Activated CD8-positive, alpha-beta memory T cell treated with anti-CD3 and anti-CD28 coated beads, Interleukin-2, amount 50 U/mL, for 1 hour (primary cell): Measurements from ENCODE around the gene FXYD7.
A peak's percentile ranks its signal among the peaks of the same experiment; 100 is the strongest.
"Not testable (repeated sequence)": the region's sequence is repeated elsewhere in the genome, so short reads cannot be mapped to it uniquely, and the experiment has no call there.

Experiments
- DNase-seq: peaks from one replicate; pipeline ENCODE4 v3.0.0-alpha.2; 2020; ENCODE audit errors: extremely low read depth

Gene FXYD7

DNA sequence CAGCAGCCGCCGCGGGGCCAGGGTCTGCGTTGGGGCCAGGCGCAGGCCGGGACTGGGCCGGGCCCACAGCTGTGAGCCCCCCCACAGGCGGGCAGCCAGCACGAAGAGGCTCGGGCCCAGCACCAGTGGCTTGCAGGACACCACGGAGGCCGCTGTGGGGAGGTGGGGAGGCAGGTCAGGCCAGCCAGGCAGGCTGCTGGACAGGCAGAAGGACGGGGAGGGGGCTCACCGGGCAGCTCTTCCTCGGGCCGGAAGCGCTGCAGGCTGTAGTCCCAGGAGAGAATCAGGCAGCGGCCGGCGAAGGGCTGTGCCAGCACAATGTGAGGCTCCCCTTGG lies 16.5 kb upstream of the FXYD7 start:
- no peak for DNase-seq

DNA sequence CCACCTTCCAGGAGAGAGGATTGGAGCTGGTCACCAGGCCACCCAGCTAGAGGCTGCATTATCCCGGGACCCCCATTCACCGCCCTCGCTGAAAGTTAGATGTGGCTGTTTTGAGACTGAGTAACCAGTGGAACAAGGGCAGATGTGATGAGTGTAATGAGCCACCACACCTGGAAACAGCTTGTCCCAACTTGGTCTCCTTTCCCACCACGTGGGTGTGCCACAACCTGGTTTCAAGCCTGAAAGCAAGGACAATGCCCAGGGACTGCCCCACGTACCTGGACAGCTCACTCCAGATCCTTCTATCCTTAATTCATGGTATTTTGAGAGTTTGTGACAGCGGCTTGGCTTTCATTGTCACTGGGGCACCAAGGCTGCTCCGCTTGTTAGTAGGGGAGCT lies 15.2 kb upstream of the FXYD7 start:
- DNase-seq = no peak

DNA sequence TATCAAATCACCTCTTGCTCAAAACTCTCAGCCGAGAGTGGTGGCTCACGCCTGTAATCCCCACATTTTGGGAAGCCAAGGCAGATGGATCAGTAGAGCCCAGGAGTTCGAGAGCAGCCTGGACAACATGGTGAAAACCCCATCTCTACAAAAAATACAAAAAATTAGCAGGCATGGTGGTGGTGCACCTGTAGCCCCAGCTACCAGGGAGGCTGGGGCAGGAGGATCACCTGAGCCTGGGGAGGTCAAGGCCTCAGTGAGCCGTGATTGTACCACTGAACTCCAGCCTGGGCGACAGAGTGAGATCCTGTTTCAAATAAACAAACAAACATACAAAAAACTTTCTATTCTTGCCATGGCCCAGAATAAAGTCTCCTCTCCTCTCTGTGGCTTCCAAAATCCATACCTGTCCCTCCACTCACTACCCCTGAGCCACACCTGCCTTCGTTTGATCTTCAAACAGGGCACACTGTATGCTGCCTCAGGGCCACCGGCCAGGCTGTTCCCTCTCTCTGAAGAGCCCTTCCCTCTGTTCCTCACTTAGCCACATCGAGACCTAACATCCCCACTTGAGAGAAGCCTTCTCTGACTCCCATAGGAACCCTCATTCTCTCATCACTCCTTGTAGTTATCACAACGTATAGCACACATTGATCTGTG lies 14.5 kb upstream of the FXYD7 start:
- DNase-seq = no peak

DNA sequence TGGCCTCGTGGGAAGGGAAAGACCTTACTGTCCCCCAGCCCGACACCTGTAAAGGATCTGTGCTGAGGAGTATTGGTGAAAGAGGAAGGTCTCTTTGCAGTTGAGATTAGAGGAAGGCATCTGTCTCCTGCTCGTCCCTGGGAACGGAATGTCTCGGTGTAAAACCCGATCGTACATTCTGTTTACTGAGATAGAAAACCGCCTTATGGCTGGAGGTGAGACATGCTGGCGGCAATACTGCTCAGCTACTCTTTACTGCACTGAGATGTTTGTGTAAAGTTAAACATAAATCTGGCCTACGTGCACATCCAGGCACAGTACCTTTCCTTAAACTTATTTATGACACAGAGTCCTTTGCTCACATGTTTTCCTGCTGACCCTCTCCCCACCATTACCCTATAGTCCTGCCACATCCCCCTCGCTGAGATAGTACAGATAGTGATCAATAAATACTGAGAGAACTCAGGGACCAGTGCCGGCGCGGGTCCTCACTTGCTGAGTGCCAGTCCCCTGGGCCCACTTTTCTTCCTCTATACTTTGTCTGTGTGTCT lies 13.3 kb upstream of the FXYD7 start:
- DNase-seq = not testable (repeated sequence)

DNA sequence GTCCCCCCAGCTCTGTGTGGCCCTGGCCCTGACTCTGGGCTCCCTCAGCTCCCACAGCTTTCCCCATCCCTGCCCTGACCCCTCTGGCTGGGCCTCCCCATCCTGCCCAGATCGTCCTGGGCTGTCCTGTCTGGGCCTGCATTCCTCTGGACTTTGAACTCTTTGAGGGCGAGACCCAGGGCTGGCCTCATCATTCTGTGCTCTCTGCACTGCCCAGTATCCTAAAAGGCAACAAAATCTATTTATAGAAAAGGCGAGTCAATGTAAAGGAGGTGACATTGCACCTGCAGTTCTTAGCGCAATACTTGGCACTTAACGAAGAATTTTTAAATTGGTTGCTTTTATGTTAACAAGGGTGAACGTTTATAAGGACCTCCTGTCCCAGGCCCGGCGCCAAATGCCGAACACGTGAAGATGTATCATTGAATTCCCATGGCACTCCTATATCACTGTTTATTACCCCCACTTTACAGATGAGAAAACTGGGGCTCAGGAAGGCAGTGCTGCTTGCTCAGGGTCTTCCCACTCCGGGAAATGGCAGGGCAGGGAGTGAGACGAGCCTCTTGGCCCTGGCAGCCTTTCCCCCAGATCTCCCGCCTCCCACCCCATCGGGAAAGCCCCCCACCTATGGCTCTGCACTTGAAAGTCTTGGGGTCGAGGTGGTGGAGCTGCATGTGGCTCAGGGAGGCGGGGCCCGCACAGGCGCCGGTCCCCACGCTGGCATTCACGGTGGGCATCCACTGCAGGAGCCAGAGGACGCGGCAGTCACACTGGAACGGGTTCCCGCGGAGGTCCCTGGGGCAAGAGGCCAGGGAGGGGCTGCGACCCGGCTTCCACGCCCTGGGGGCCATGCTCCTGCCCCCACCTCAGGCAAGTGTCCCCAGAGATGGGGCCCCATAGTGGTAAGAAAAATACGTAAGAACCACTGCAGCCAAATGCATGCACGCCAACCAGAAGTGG lies 12.0 kb upstream of the FXYD7 start:
- DNase-seq = no peak

DNA sequence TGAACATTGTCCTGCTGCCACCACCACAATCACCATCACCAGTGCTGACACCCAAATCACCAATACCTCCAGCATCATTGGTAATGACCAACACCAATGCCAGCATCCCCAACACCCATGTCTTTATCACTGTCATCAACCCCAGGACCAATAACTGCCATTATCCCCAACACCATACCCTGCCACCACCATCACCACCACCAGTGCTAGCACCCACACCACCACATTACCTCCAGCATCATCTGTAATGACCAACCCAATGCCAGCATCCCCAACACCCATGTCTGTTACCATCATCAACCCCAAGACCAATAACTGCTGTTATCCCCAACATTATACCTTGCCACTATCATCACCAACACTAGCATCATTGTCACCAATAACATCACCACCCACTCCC lies 10.8 kb upstream of the FXYD7 start:
- DNase-seq = no peak

DNA sequence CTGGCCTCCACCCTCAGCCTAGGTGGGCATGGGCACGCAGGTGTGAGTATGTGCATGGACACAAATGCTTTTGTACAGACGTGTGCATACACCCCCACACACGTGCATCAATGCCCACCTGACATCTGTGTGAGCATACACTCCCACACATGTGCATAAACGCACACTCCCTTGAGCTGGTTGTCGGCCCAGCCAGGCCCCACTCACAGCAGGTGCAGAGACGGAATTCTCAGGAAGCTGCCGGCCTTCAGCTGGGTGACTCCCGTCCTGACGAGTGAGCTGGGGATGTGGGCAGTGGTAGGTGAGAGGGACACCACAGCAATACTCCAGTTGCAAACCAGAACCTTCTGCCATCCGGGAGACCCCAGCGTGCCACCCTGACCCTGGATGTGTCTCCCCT lies 9.2 kb upstream of the FXYD7 start:
- no peak for DNase-seq

DNA sequence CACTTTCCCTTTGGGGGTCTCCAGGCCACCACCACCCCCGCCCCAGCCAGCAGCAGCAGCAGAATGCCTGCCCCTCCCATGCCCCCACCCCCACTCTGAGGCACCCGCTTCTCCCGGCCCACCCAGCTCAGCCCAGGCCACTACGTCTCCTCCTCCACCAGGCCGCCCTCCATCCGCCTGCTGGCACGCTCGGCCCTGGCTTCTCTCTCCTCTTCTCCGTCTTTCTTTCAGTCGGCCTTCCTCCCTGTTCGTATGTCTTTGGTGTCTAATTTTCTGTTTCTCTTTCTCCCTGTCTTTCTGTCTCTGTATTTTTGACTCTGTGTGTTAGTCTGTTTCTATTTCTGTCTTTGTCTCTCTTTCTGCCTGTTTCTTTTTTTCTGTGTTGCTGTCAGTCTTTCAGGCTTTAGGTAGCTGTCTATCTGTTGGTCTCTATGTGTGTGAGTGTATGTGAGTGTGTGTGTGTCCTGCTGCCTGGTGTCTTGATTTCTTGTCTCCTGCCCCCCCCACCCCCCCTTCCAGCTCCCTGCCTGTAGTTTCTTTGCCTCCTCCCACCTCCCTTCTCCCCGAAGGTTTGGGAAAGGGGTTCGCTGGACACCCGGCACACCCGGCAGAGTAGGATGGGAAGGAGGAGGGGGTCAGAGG lies 8.3 kb upstream of the FXYD7 start, which contains the start of gene LGI4:
TSS of gene LGI4 (minus strand) at position 459 of the 642 bp plus-strand sequence. CDS start at position 80, 379 bp downstream.
- DNase-seq = no peak

DNA sequence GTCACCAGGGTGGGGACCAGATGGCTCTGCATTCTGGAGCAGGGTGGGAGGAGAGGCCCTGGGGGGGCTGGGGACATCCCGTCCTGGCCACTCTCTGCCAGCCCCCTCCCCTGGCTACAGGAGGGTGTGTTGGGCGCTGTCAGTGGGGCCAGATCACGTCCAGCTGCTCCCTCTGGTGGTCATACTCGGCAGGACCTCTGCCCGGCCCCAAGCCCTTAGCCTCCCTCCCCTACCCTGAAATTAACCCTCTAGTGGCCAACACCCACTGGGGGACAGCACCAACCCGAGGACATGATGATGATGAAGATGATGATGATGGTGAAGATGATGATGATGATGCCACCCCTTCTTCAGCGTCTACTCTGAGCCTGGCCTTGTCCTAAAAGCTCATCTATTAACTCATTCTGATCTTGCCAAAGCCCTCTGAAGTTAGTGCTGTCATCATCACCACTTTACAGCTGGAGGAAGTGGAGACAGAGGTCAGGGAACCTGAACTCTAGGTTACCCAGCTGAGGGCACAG lies 7.6 kb upstream of the FXYD7 start:
- DNase-seq = no peak

DNA sequence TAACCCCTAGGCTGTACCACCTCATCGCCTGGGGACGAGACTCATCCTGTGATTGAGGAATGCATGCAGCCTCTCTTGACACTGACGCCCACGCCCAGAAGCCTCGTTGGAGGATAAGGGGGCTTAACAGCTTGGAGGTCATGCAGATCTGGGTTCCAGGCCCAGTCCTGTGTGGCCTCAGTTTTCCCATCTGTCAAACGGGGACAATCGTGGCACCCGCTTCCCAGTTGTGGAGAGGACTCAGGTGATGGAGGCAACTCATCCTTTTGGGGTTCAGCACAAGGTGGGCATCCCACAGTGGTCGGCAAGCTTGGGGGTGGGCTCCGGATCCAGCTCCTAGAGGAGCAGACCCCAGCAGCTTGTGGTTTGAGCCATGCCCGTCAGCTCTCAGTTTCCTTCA lies 6.8 kb upstream of the FXYD7 start:
- DNase-seq = no peak

DNA sequence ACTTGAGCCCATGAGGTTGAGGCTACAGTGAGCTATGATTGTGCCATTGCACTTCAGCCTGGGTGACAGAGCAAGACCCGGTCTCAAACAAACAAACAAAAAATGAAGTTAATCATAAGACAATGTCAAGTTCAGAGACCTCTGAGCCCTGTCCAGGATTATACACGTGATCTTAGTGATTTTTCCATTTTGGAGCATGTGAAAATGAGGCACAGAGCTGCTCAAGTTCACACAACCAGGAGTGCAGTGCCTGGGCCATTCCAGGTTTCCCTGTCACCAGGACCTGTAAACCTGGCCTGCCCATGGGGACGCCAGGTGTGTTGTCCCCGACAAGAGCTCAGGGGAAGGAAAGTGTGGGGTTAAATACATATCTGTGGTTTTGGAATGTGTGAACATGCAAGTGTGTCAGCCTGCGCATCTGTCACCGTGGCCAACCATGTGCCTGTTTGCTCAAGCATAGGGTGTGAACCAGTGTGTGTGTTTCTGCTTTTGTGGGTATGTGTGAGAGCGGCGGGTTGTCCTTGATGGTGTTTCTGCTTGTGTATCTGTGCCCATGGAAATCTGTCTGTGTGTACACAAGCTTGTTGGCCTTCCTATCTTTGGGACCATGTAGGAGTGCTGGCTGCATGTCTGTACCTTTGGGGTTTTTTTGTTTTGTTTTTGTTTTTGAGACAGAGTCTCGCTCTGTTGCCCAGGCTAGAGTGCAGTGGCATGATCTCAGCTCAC lies 5.9 kb upstream of the FXYD7 start:
- DNase-seq = no peak

DNA sequence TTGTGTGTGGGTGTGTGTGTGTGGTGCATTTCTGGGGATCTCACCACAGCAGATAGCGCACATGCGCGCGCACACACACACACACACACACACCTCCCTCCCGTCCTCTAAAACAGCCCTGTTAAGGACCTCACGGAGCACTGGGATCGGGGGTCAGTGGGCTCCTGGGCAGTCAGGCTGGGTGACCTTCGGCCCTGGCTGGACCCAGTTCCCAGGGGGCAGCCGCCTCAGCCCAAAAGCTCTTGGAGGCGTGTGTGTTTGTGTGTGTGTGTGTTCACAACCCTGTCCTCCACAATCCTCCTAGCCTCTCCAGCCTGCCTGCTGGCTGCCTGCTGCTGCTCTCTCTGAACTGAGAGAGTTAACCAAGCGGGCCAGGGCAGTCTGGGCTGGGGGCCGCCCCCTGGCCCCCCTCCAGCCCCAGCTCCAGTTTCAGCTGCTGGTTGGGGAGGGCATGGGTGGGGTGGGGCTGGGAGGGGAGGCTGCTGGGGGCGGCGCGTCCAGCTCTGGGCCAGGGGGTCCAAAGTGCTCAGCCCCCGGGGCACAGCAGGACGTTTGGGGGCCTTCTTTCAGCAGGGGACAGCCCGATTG lies 4.7 kb upstream of the FXYD7 start, which contains the start of gene FXYD1:
TSS of gene FXYD1 (plus strand) at position 520 of the 588 bp plus-strand sequence. CDS start 1,256 bp downstream, outside the sequence.
- DNase-seq = no peak

DNA sequence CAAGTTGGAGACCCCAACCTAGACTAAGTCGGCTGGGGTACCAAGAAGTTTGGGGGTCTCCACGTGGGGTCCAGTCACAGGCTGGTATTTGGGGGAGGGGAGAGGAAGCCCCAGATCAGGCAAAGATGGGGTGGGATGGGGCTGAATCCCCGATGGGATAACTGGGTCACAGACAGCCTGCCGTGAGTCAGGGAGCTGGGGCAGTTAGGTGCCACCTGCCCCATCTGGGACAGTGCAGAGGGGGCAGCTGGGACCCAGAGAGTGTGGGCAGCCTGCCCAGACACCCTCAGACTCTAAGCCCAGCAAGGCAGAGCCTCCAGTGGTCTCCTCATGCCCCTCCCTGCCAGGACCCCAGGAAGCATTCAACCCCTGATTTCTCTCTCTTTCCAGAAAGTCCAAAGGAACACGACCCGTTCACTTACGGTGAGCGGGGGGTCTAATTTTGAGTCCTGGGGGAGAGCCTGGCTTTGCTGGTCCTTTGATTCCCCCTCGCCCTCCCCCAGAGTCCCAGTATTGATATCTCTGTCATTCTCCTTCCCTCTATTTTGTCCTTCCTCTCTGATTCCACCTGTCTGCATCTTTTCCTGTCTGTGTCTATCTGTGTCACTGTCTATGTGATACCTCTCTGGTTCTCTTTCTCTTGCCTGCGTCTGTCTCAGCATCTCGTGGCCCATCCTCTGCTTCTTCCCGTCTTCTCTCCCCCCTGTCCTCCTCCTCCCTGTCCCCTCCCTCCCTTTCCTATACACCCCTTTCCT lies 2.7 kb upstream of the FXYD7 start:
- no peak for DNase-seq

DNA sequence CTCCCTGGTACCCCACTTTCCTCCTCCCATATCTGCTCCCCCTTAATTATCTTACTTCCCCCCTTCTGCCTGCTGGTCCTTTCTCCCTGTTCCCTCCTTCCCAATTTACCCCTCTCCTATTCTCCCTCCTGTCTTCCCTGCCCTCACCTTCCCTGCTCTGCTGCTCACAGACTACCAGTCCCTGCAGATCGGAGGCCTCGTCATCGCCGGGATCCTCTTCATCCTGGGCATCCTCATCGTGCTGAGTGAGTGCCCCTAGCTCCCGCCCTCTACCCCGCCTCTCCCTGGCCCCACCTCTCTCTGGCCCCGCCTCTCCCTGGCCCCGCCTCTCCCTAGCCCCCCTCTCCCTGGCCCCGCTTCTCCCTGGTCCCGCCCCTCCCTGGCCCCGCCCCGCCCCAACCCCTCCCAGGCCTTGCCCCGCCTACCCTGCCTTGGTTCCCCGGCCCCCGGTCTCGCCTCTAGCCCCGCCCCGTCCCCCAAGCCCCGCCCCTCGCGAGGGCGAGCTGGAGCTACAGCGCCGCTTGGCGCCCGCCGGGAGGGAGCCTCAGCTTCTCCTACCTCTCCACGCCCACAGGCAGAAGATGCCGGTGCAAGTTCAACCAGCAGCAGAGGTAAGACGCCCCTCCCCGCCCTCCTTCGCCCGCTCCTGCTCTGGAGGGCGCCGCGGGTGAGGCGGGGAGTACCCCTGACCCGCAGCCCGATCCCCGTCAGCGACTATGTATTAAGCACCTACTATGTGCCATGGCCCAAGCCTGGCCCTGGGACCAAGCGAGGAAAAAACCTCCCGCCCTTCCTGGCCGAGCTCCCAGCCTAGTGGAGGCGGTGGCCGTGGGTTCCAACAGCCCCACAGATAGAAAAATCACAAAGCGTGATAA lies 1.9 kb upstream of the FXYD7 start:
- DNase-seq = peak; percentile 78

DNA sequence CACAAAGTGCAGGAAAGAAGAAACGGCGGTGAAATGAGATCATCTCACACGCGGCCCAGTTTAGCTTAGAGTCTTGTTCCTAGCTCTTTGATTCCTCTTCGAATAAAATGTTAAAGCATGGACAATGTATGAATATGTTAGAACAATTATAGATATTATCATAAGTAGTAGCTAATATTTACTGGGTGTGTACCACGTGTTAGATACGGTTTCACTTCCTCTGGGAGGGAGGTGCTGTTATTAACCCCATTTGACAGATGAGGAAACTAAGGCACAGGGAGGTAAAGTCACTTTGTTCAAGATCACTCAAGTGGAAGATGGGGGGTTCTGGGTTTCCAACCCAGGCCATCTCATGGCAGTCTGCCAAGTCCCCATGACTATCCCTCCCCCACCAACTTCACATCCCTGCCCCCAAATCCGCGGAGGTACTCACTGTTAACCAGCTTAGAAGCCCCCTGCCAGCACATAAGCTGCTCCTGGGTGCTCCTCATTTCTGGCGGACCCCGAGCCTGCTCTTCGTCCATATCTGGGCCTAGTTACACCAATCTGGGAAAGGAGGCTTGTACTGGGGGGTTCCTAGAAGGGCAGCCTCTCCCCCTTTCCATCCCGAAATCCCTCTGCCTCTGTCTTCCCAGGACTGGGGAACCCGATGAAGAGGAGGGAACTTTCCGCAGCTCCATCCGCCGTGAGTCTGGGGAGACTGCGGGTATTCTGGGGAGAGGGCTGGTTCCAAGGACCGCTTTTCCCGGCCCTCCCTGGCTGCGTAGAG lies 1.0 kb upstream of the FXYD7 start:
- DNase-seq = no peak

DNA sequence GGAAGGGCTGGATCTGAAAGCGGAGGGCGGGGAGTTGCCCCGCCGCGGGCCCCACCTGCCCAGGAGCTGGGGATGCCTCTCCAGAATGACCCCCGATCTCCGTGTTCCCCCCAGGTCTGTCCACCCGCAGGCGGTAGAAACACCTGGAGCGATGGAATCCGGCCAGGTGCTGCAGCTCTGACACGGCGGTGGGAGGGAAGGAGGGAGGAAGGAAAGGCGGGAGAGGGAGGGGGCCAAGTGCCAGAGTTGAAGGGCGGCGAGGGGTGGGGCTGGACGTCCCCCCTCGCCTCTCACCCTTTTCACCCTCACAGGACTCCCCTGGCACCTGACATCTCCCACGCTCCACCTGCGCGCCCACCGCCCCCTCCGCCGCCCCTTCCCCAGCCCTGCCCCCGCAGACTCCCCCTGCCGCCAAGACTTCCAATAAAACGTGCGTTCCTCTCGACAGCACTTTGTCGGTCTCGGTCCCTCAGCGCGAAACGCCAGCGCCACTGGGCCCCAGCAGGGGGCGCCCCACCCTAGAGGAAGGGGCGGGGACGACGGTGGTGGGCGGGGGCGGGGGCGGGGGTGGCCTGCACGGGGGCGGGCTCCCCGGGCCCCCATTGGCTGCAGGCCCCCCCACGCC lies 337 bp upstream of the FXYD7 start:
- DNase-seq = no peak

DNA sequence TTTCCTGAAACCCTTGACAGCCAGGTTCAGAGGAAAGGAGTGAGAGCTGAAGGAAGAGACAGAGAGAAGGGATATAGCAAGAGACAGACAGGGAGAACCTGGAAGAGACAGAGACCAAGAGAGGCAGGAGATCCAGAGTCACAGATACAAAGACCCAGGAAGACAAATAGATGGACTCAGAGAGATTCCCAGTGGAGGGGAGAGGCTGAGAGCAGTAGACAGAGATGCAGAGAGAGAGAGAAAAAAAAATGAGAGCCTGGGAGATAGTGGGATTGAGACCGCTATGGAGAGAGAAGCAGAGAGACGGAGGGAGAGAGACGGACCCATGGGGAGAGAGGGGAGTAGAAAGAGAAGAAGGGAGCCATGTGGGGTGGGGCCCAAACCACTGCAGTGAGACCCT lies 763 bp downstream of the FXYD7 start:
- no peak for DNase-seq

DNA sequence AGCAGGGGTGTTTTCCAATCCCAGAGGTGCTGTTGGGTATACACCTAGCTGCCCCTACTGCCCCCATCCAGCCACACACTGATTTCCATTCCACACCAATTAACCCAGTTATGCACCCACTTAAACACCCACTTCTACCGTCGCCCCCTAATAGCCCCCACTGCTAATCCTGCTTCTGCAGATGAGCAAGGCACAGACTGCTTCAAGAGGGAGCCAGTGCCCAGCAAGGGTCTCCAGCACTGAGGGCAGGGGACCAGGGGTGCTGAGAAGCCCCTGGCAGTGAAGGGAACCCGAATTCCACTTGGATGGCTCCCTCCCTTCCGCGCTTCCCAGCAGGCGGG lies 1.2 kb downstream of the FXYD7 start:
- no peak for DNase-seq
